ENCODE results near the gene JMJD4. TPM values are rescaled to one million over a fixed set of nuclear protein-coding genes. Genes with fewer than 3 reads are reported as not detected.

JMJD4 gene
- total RNA-seq, 1 donor from 2014 or later, result 25.2 TPM

- no peak for DNase-seq (ENCODE audit: low read depth)
- TF ChIP-seq CTCF (IDR thresholded peaks at IDR 0.05; ENCODE audit: insufficient read depth, low read length, poor library complexity, severe bottlenecking), result no peak
- H3K36me3 ChIP-seq (ENCODE audit: control insufficient read depth, insufficient read depth, low read length), result no peaks in the 10 kb centered on the region
- H3K4me3 ChIP-seq (ENCODE audit: low read depth, low read length), result peak overlapping the region; percentile 82
- no peaks in the 10 kb centered on the region for H3K27me3 ChIP-seq (ENCODE audit: control insufficient read depth, insufficient read depth, low read length)
Observed at GRCh38 chr1:227734546-227734855, 601 bp downstream of the JMJD4 start.

GRCh38 chr1:227733751-227734545 lies 1.2 kb downstream of the JMJD4 start:
- DNase-seq (ENCODE audit: low read depth), result no peak
- no peaks in the 10 kb centered on the region for H3K36me3 ChIP-seq (ENCODE audit: control insufficient read depth, insufficient read depth, low read length)
- no peak for TF ChIP-seq CTCF (IDR thresholded peaks at IDR 0.05; ENCODE audit: insufficient read depth, low read length, poor library complexity, severe bottlenecking)
- H3K4me3 ChIP-seq (ENCODE audit: low read depth, low read length), result peak overlapping the region; percentile 82
- H3K27me3 ChIP-seq (ENCODE audit: control insufficient read depth, insufficient read depth, low read length), result no peaks in the 10 kb centered on the region

GRCh38 chr1:227733309-227733705 lies 1.8 kb downstream of the JMJD4 start:
- H3K27me3 ChIP-seq (ENCODE audit: control insufficient read depth, insufficient read depth, low read length), result no peaks in the 10 kb centered on the region
- no peak for TF ChIP-seq CTCF (IDR thresholded peaks at IDR 0.05; ENCODE audit: insufficient read depth, low read length, poor library complexity, severe bottlenecking)
- no peak for DNase-seq (ENCODE audit: low read depth)
- H3K36me3 ChIP-seq (ENCODE audit: control insufficient read depth, insufficient read depth, low read length), result no peaks in the 10 kb centered on the region
- no peak overlapping the region for H3K4me3 ChIP-seq (ENCODE audit: low read depth, low read length)

GRCh38 chr1:227732586-227733308 lies 2.4 kb downstream of the JMJD4 start:
- Histone ChIP-seq H3K36me3 (ENCODE audit: control insufficient read depth, insufficient read depth, low read length) (no peaks in the 10 kb centered on the region), H3K27me3 (ENCODE audit: control insufficient read depth, insufficient read depth, low read length) (no peaks in the 10 kb centered on the region), H3K4me3 (ENCODE audit: low read depth, low read length) (no peak overlapping the region)
- DNase-seq (ENCODE audit: low read depth), result no peak
- no peak for TF ChIP-seq CTCF (IDR thresholded peaks at IDR 0.05; ENCODE audit: insufficient read depth, low read length, poor library complexity, severe bottlenecking)

GRCh38 chr1:227731696-227732585 lies 3.2 kb downstream of the JMJD4 start:
- H3K4me3 ChIP-seq (ENCODE audit: low read depth, low read length), result no peak overlapping the region
- no peak for DNase-seq (ENCODE audit: low read depth)
- H3K36me3 ChIP-seq (ENCODE audit: control insufficient read depth, insufficient read depth, low read length), result no peaks in the 10 kb centered on the region
- TF ChIP-seq CTCF (IDR thresholded peaks at IDR 0.05; ENCODE audit: insufficient read depth, low read length, poor library complexity, severe bottlenecking), result no peak
- H3K27me3 ChIP-seq (ENCODE audit: control insufficient read depth, insufficient read depth, low read length), result no peaks in the 10 kb centered on the region
